ENCODE results near the gene GABRP. TPM values are rescaled to one million over a fixed set of nuclear protein-coding genes. Genes with fewer than 3 reads are reported as not detected.

GABRP gene
- total RNA-seq, 4 donors from 2014 or later = 0.88 to 7.7 (median 1.2) TPM; not detected in 1

DNA sequence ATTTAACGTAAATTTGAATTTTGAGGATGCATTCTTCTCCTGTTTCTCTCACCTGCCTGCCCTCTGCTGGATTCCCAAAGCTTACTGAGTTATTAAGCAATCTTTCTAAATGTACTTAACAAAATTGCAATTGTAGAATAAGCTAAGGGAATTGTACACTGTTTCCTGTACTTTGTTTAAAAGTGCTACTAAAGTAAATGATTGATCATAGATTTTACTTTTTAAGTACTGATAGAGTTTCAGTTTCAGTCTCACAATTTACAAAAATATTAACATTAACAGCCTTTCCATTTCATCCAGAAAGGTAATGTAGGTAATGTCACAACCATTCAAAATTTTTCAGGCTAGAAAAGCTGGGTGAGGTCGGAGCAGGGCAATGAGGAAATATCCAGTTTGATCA is 73.5 kb downstream of the GABRP start:
- Histone ChIP-seq H3K27me3 (no peaks in the 10 kb centered on the region), H3K9me3 (peaks cover 0 to 13% of the 10 kb centered on the region in 2 donors), H3K27ac (no peak overlapping the region), H3K4me1 (no peaks in the 10 kb centered on the region), H3K36me3 (no peaks in the 10 kb centered on the region), H3K4me3 (no peak overlapping the region)
- intact Hi-C loops (cut with DNase I; ENCODE audit: low total_unique reads) = no loop called here
- TF ChIP-seq, protein P1, sequence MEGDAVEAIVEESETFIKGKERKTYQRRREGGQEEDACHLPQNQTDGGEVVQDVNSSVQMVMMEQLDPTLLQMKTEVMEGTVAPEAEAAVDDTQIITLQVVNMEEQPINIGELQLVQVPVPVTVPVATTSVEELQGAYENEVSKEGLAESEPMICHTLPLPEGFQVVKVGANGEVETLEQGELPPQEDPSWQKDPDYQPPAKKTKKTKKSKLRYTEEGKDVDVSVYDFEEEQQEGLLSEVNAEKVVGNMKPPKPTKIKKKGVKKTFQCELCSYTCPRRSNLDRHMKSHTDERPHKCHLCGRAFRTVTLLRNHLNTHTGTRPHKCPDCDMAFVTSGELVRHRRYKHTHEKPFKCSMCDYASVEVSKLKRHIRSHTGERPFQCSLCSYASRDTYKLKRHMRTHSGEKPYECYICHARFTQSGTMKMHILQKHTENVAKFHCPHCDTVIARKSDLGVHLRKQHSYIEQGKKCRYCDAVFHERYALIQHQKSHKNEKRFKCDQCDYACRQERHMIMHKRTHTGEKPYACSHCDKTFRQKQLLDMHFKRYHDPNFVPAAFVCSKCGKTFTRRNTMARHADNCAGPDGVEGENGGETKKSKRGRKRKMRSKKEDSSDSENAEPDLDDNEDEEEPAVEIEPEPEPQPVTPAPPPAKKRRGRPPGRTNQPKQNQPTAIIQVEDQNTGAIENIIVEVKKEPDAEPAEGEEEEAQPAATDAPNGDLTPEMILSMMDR (IDR thresholded peaks at IDR 0.05) = no peak
- no peak for TF ChIP-seq POLR2A (IDR thresholded peaks at IDR 0.05)
- no peak for DNase-seq

DNA sequence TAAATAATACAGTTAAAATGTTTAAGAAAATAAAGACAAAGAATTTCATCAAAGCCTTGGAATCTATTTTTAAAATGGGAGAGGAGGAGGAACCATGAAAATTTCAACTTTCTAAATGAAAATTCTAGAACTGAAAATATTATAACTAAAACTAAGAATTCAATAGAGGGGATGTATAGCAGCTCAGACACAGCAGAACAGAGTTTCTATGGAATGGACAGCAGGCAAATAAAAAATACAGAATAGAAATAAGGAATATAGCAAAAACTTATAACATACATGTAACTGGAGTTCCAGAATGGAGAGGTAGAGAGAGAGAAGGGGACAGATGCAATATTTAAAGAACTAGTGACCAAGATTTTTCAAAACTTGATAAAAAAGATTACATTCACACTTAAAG is 76.9 kb downstream of the GABRP start:
- Histone ChIP-seq H3K9me3 (peaks cover 0 to 13% of the 10 kb centered on the region in 2 donors), H3K36me3 (no peaks in the 10 kb centered on the region), H3K4me3 (no peak overlapping the region), H3K4me1 (no peaks in the 10 kb centered on the region), H3K27ac (no peak overlapping the region), H3K27me3 (no peaks in the 10 kb centered on the region)
- TF ChIP-seq, protein P1 (IDR thresholded peaks at IDR 0.05) = no peak
- TF ChIP-seq POLR2A (IDR thresholded peaks at IDR 0.05) = no peak
- intact Hi-C loops (cut with DNase I; ENCODE audit: low total_unique reads) = no loop called here
- no peak for DNase-seq

DNA sequence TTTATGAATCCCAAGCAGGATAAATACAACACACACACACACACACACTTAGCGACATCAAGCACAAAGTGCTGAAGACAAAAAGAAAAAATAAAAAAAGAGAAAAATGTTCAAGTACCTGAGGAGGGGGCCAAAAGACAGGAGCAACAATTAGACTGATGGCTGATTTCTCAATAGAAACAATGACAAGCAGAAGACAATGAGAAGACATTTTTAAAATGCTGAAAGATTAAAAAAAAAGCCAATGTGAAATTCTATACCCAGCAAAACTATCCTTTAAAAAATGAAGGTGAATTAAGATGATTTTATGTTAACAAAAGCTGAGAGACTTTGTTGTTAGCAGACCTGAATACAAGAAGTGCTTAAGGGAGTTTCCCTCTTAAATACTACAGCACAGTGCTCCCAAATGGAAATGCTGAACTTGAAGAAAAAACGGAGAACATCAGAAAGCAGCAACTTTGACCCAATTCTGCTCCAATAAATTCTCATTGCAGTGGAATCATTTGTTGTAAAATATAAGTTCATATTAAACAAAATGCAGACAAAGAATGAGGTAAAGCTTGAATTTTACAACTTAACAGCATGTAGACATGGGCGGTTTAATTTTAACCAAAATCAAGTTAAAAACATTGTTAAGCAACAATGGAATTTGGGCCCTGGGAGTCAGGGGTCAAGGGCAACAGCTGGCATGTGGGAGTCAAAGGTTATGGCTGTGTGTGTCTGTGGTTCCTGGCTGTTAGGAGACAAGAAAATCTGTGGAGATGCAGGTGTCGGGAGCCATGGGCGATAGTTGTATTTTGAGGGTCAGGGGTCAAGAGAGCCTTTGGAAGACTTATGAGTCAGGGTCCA is 77.5 kb downstream of the GABRP start:
- Histone ChIP-seq H3K27ac (no peak overlapping the region), H3K27me3 (no peaks in the 10 kb centered on the region), H3K4me1 (no peaks in the 10 kb centered on the region), H3K36me3 (no peaks in the 10 kb centered on the region), H3K4me3 (no peak overlapping the region), H3K9me3 (peaks cover 0 to 13% of the 10 kb centered on the region in 2 donors)
- TF ChIP-seq, protein P1 (IDR thresholded peaks at IDR 0.05) = no peak
- TF ChIP-seq POLR2A (IDR thresholded peaks at IDR 0.05) = no peak
- intact Hi-C loops (cut with DNase I; ENCODE audit: low total_unique reads) = no loop called here
- DNase-seq = no peak

GRCh38 chr5:170861667-170861916 is 78.1 kb downstream of the GABRP start:
- no peaks in the 10 kb centered on the region for H3K4me1 ChIP-seq
- H3K36me3 ChIP-seq = no peaks in the 10 kb centered on the region
- DNase-seq = no peak
- no peak overlapping the region for H3K27ac ChIP-seq
- no peak for TF ChIP-seq POLR2A (IDR thresholded peaks at IDR 0.05)
- TF ChIP-seq, protein P1 (IDR thresholded peaks at IDR 0.05) = no peak
- peak overlapping the region in 1 of 2 donors; percentile 50 for H3K4me3 ChIP-seq
- H3K9me3 ChIP-seq = peaks cover 0 to 13% of the 10 kb centered on the region in 2 donors
- no peaks in the 10 kb centered on the region for H3K27me3 ChIP-seq
- intact Hi-C loops (cut with DNase I; ENCODE audit: low total_unique reads) = no loop called here

DNA sequence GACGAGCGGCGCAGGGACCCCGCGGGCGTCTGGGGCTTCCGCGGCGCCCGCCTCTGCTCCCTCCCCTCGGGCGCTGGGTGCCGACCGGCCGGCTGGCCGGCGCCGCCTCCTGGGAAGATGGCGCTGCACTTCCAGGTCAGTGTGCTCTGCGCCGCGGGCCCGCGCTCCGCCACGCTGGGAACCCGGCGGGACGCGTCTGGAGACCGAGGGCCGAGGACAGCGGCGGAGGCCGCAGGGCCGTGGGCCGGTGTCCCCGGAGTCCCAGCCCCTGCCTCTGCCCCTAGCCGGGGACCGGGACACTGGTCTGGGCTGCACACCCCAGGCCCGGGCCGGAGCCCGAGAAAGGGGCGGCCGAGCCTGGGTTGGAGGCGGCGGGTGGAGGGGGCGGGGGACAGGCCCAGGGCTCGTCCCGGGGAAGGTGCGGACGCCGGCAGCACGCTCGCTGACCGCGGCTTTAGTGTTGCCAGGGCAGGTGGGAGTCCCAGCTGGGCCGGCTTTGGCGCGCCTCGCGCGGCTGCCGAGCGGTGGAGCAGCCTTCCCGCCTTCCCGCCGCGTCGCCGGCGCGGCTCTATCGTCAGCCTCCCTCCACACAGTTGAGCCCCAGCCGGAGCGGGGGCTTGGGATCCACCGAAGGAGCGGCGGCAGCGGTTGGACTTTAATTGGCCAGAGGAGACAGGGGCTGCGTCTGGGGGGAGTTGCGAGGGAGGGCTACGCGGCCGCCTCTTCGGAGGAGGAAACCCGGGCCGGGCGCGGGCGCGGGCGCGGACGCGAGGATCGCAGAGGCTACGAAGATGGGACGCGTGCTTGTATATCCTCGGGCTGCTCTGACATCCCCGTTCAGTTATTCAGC is 78.6 kb downstream of the GABRP start, which contains the start of gene RANBP17:
Gene RANBP17, plus strand, starts transcription at position 102 of the 850 bp plus-strand sequence.
- H3K4me3 ChIP-seq = peak within 1 kb of the TSS; percentile 1 to 50
- H3K27me3 ChIP-seq = no peaks in the 10 kb centered on the region
- intact Hi-C loops (cut with DNase I; ENCODE audit: low total_unique reads) = no loop called here
- H3K36me3 ChIP-seq = no peaks in the 10 kb centered on the region
- TF ChIP-seq, protein P1 (IDR thresholded peaks at IDR 0.05) = no peak
- TF ChIP-seq POLR2A (IDR thresholded peaks at IDR 0.05) = no peak
- no peaks in the 10 kb centered on the region for H3K4me1 ChIP-seq
- H3K27ac ChIP-seq = no peak within 1 kb of the TSS
- DNase-seq = peak in 1 of 2 donors; percentile 19
- H3K9me3 ChIP-seq = peaks cover 0 to 13% of the 10 kb centered on the region in 2 donors

All from uterus (tissue), 4 donors.